ENCODE measurements around the gene VAMP3. TPM values are rescaled to one million over a fixed set of nuclear protein-coding genes. Genes with fewer than 3 reads are reported as not detected.

Gene VAMP3
- 34.4 and 38.2 TPM in 2 replicates for total RNA-seq

- intact Hi-C loops (cut with micrococcal nuclease) = loop anchor here (1.0 kb wide), 1 partner anchor 12 kb away; no protein-coding TSS in a partner anchor
Measured at GRCh38 chr1:7770997-7771822, at the start of gene VAMP3. TSS of gene VAMP3 (plus strand) at chr1:7771296. CDS start at chr1:7771384, 88 bp downstream.

- intact Hi-C loops (cut with micrococcal nuclease) = no loop called here
Measured at GRCh38 chr1:7721940-7722669, 49.0 kb upstream of the VAMP3 start.

- intact Hi-C loops (cut with micrococcal nuclease) = no loop called here
Measured at GRCh38 chr1:7722670-7723012, 48.5 kb upstream of the VAMP3 start.

GRCh38 chr1:7726623-7727022 lies 44.5 kb upstream of the VAMP3 start:
- intact Hi-C loops (cut with micrococcal nuclease) = no loop called here

- intact Hi-C loops (cut with micrococcal nuclease) = no loop called here
Measured at GRCh38 chr1:7727809-7728471, 43.2 kb upstream of the VAMP3 start.

GRCh38 chr1:7729761-7730160 lies 41.3 kb upstream of the VAMP3 start:
- intact Hi-C loops (cut with micrococcal nuclease) = no loop called here

- intact Hi-C loops (cut with micrococcal nuclease) = no loop called here
Measured at GRCh38 chr1:7732331-7732730, 38.8 kb upstream of the VAMP3 start.

GRCh38 chr1:7733276-7733675 lies 37.8 kb upstream of the VAMP3 start:
- intact Hi-C loops (cut with micrococcal nuclease) = no loop called here

GRCh38 chr1:7738044-7738443 lies 33.1 kb upstream of the VAMP3 start:
- intact Hi-C loops (cut with micrococcal nuclease) = no loop called here

- intact Hi-C loops (cut with micrococcal nuclease) = no loop called here
Measured at GRCh38 chr1:7743346-7743745, 27.8 kb upstream of the VAMP3 start.

GRCh38 chr1:7744882-7745281 lies 26.2 kb upstream of the VAMP3 start:
- intact Hi-C loops (cut with micrococcal nuclease) = no loop called here

- intact Hi-C loops (cut with micrococcal nuclease) = no loop called here
Measured at GRCh38 chr1:7745783-7746182, 25.3 kb upstream of the VAMP3 start.

- intact Hi-C loops (cut with micrococcal nuclease) = no loop called here
Measured at GRCh38 chr1:7747605-7748004, 23.5 kb upstream of the VAMP3 start.

- intact Hi-C loops (cut with micrococcal nuclease) = no loop called here
Measured at GRCh38 chr1:7749126-7749525, 22.0 kb upstream of the VAMP3 start.

GRCh38 chr1:7751174-7751573 lies 19.9 kb upstream of the VAMP3 start:
- intact Hi-C loops (cut with micrococcal nuclease) = no loop called here

- intact Hi-C loops (cut with micrococcal nuclease) = loop anchor here (1.0 kb wide), 1 partner anchor 85 kb away; no protein-coding TSS in a partner anchor
Measured at GRCh38 chr1:7752512-7753417, 18.3 kb upstream of the VAMP3 start.

GRCh38 chr1:7753641-7754040 lies 17.5 kb upstream of the VAMP3 start:
- intact Hi-C loops (cut with micrococcal nuclease) = no loop called here

- intact Hi-C loops (cut with micrococcal nuclease) = no loop called here
Measured at GRCh38 chr1:7754234-7754633, 16.9 kb upstream of the VAMP3 start.

- intact Hi-C loops (cut with micrococcal nuclease) = no loop called here
Measured at GRCh38 chr1:7755448-7755847, 15.6 kb upstream of the VAMP3 start.

GRCh38 chr1:7760245-7760644 lies 10.9 kb upstream of the VAMP3 start:
- intact Hi-C loops (cut with micrococcal nuclease) = no loop called here

- intact Hi-C loops (cut with micrococcal nuclease) = no loop called here
Measured at GRCh38 chr1:7761103-7761502, 10.0 kb upstream of the VAMP3 start.
